SK-N-SH (cell line): Measurements from ENCODE around the gene NFX1. TPM values are rescaled to one million over a fixed set of nuclear protein-coding genes. Genes with fewer than 3 reads are reported as not detected.
"Not testable (repeated sequence)": the region's sequence is repeated elsewhere in the genome, so short reads cannot be mapped to it uniquely, and the experiment has no call there.

ENCODE experiments used
- CTCF ChIA-PET: fragments of 300-600, 350-600 bp; formaldehyde crosslinking; extraction: SDS; loops from one replicate; lab custom pipeline; 2021; lab: Yijun Ruan, JAX
- POLR2A ChIA-PET: fragments of 350-600 bp; sonication (Branson Sonifier 250); formaldehyde crosslinking; extraction: SDS; loops from one replicate; lab custom pipeline; 2020; ENCODE audit warnings: antibody characterized with exemption, inconsistent platforms; lab: Yijun Ruan, JAX
- DNase-seq: peaks from one replicate; pipeline ENCODE4 v3.0.0; 2012
- H2AFZ ChIP-seq: fragments of 200-600 bp; sonication (generic); 2 replicates; pipeline ENCODE4 v1.8.1; 2016; ENCODE audit warnings: antibody characterized with exemption, mild to moderate bottlenecking, low read depth
- H3F3A ChIP-seq: fragments of 200-600 bp; sonication (generic); replicated peaks from 2 replicates; pipeline ENCODE3; 2016; ENCODE audit warnings: antibody characterized with exemption, mild to moderate bottlenecking; ENCODE audit not compliant: insufficient read depth
- H3K27ac ChIP-seq, 2 experiments: fragments of 200-500 bp in 1 of 2; fragments of 200-600 bp in 1 of 2; sonication (Bioruptor generic) in 1 of 2; sonication (generic), shearing (Covaris generic) in 1 of 2; 2 replicates each; pipeline versions ENCODE4 v1.5.1 to v1.6.1; 2014 to 2016; ENCODE audit warnings: low read depth in 2 of 2, inconsistent platforms in 1 of 2, low read length in 1 of 2, mild to moderate bottlenecking in 1 of 2, mixed read lengths in 1 of 2
- H3K27me3 ChIP-seq: fragments of 200-600 bp; sonication (generic), shearing (Covaris generic); 2 replicates; pipeline ENCODE4 v1.6.1; 2016; ENCODE audit warnings: mixed run types; ENCODE audit not compliant: insufficient read depth
- H3K36me3 ChIP-seq, 2 experiments: fragments of 200-500 bp in 1 of 2; fragments of 200-600 bp in 1 of 2; sonication (Bioruptor generic) in 1 of 2; sonication (generic) in 1 of 2; replicated peaks in 1 of 2; 2 replicates each; pipeline versions ENCODE3 to v1.5.1; 2014 to 2016; ENCODE audit warnings: low read length in 1 of 2, mild to moderate bottlenecking in 1 of 2; ENCODE audit not compliant: insufficient read depth in 2 of 2, control insufficient read depth in 1 of 2
- H3K4me1 ChIP-seq, 2 experiments: fragments of 200-500 bp in 1 of 2; fragments of 200-600 bp in 1 of 2; sonication (Bioruptor generic) in 1 of 2; sonication (generic), shearing (Covaris generic) in 1 of 2; 2 replicates each; pipeline versions ENCODE4 v1.5.1 to v1.6.1; 2014 to 2016; ENCODE audit warnings: low read depth in 1 of 2, low read length in 1 of 2, mixed run types in 1 of 2; ENCODE audit not compliant: insufficient read depth in 2 of 2, control insufficient read depth in 1 of 2
- H3K4me2 ChIP-seq: fragments of 200-600 bp; sonication (generic), shearing (Covaris generic); 2 replicates; pipeline ENCODE4 v1.6.1; 2017; ENCODE audit warnings: mixed run types
- H3K4me3 ChIP-seq, 2 experiments: fragments of 200-500 bp in 1 of 2; fragments of 200-600 bp in 1 of 2; sonication (Bioruptor generic) in 1 of 2; sonication (generic), shearing (Covaris generic) in 1 of 2; 2 replicates each; pipeline versions ENCODE4 v1.5.1 to v1.8.1; 2014 to 2016; ENCODE audit warnings: low read depth in 2 of 2, inconsistent platforms in 1 of 2, low read length in 1 of 2, mild to moderate bottlenecking in 1 of 2, mixed read lengths in 1 of 2, moderate library complexity in 1 of 2
- H3K79me2 ChIP-seq: fragments of 200-600 bp; sonication (generic); 2 replicates; pipeline ENCODE4 v1.8.1; 2017; ENCODE audit warnings: mild to moderate bottlenecking; ENCODE audit not compliant: insufficient read depth
- H3K9ac ChIP-seq: fragments of 200-600 bp; sonication (generic); 2 replicates; pipeline ENCODE4 v1.6.1; 2017; ENCODE audit warnings: mixed run types
- H3K9me2 ChIP-seq: fragments of 200-600 bp; sonication (generic); 2 replicates; pipeline ENCODE4 v1.6.1; 2017; ENCODE audit warnings: mixed run types
- H3K9me3 ChIP-seq: fragments of 200-600 bp; sonication (generic); 2 replicates; pipeline ENCODE4 v1.6.1; 2017; ENCODE audit warnings: mixed run types, mild to moderate bottlenecking, moderate library complexity
- H4K20me1 ChIP-seq: fragments of 200-600 bp; sonication (generic); 2 replicates; pipeline ENCODE4 v1.6.1; 2017; ENCODE audit warnings: mild to moderate bottlenecking, mixed run types; ENCODE audit not compliant: insufficient read depth
- EP300 ChIP-seq, 2 experiments: IDR thresholded peaks; 2 replicates each; pipeline versions ENCODE4 v1.4.0 to v1.6.1; 2012; ENCODE audit warnings: borderline replicate concordance in 1 of 2, low read depth in 1 of 2, low read length in 1 of 2
- GABPA ChIP-seq: IDR thresholded peaks from 2 replicates; pipeline ENCODE4 v1.4.0; 2012; ENCODE audit warnings: low read depth, mild to moderate bottlenecking
- GATA2 ChIP-seq: sonication (generic); formaldehyde crosslinking; IDR thresholded peaks from 2 replicates; pipeline ENCODE4 v1.5.0; 2020; ENCODE audit warnings: mild to moderate bottlenecking, missing genetic modification reagents
- RCOR1 ChIP-seq: fragments of 150-350 bp; IDR thresholded peaks from 2 replicates; pipeline ENCODE4 v1.6.1; 2017; ENCODE audit warnings: antibody characterized with exemption, low read length
- WGBS: methylation state at CpG from one replicate; pipeline ENCODE4 v1.1.6; 2017; ENCODE audit warnings: low lambda C conversion rate; 5-methylcytosine and 5-hydroxymethylcytosine counted together
- polyA plus RNA-seq, 3 experiments: library from polyadenylated mRNA; depleted of rRNA; stranded (reverse); fragments of >200 nt; gene quantifications; 2 replicates each; pipeline ENCODE4 v1.2.3, GENCODE V29; 2012
- TF ChIP-seq, protein P1 (sequence below): fragments of 150-350 bp; IDR thresholded peaks from 2 replicates; pipeline ENCODE4 v1.6.1; 2016; ENCODE audit warnings: mild to moderate bottlenecking, low read depth, low read length
- TF ChIP-seq, protein P2 (sequence below): IDR thresholded peaks from 2 replicates; pipeline ENCODE4; 2012

The NFX1 gene
- polyA plus RNA-seq, 1 of the 3 experiments (the other 2 are of a cell fraction), result 19.6 TPM

DNA sequence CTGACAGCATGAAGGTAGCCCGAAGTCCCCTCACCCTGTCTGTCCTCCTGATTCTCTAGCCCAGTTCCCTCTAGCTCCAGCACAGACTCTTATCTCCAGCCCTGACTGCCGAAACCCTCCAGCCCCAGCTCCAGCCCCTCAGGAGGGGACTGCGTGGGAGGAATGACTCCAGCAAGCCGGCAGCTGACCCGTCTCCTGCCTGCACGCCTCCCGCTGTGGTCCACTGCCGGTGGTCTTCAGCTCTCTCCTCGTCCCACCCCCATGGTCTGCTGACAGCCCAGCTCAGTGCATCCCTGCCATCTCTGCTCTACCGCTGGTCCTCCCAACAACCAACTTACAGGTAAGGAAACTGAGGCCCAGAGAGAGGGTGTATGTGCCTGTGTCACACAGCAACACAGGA lies 111.5 kb downstream of the NFX1 start:
- H3K79me2 ChIP-seq, H3K36me3 ChIP-seq, H3K9me2 ChIP-seq, DNase-seq, H3K9ac ChIP-seq, POLR2A ChIA-PET, H4K20me1 ChIP-seq, H3K27me3 ChIP-seq, H3K4me1 ChIP-seq, H3K4me2 ChIP-seq, H3F3A ChIP-seq, H2AFZ ChIP-seq, H3K27ac ChIP-seq, H3K4me3 ChIP-seq, H3K9me3 ChIP-seq: not testable (repeated sequence)
- 70% methylated on average over 10 of the region's 10 CpGs for WGBS
- CTCF ChIA-PET, result interaction anchor here (3.6 to 6.9 kb wide), 2 partner anchors 63 to 71 kb away, joined by 22 to 81 read pairs; partner anchors contain the start of gene NOL6

DNA sequence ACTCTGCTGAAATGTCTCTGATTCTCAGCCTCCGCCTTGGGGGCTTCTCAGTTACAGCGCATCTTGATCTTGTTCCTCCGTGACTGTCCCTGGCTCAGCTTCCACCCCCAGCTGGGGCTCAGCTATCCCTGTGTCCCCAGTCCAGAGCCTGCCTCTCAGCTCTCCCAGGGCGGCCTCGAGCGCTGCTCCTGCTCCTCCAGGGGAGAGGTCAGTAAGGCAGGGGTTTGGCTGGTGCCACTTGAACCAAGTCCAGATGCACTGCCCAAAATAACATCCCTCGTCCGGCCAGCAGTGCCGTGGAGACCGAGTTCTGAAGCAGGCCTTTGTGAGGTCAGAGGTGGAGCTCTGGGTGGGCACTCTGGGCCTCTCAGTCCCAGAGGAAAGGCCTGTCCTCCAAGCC lies 112.1 kb downstream of the NFX1 start, which contains the start of gene AQP7:
Gene AQP7, minus strand, starts transcription at position 198 of the 400 bp plus-strand sequence. CDS start 1,306 bp downstream, outside the sequence.
- H3K9me3 ChIP-seq, H3F3A ChIP-seq, H3K4me2 ChIP-seq, H3K36me3 ChIP-seq, DNase-seq, H3K27me3 ChIP-seq, H3K27ac ChIP-seq, H3K79me2 ChIP-seq, H2AFZ ChIP-seq, H3K4me3 ChIP-seq, H3K9ac ChIP-seq, H3K4me1 ChIP-seq, H3K9me2 ChIP-seq, H4K20me1 ChIP-seq, POLR2A ChIA-PET: not testable (repeated sequence)
- CTCF ChIA-PET, result interaction anchor here (1.0 to 6.9 kb wide), 5 partner anchors 10 to 222 kb away, joined by 3 to 81 read pairs (median 15); partner anchors contain the start of gene NOL6
- WGBS, result 96% methylated on average over 3 of the region's 10 CpGs

DNA sequence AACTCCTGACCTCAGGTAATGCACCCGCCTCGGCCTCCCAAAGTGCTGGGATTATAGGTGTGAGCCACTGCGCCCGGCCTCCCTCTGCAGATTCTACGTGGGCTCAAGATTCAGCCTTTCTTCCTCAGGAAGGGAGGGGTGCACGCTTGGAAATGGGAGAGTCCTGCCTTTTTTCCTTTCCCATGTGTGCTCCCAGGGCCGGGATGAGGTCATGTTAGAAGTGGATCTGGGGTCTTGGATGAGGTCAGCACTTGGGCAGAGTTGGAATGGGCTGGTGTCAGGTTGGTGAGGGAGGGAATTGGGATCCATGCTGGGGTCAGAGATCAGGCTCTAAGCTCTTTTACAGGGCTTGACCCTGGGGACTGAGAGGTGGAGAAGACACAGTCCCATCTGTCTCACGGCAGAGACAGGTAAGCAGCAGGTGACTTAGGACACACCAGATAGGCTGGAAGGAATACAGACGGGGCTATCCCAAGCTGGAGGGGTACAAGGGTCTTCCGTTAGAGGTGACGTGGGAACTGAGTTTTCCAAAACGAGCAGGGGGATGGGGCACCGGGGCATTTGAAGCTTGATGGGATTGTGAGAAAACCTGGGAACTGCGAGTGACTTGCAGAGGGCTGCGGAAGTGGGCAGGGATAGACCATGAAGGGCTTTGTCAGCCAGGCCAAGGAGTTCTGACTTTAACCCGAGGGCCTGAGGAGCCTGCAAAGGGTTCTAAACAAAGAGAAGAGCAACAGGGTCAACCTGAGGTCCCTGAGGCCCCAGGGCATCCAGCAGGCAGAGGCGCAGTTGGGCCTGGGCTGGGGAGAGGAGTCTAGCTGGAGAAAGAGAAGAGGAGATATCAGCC lies 113.8 kb downstream of the NFX1 start:
- Histone ChIP-seq H2AFZ (no peak overlapping the region), H4K20me1 (no peaks in the 10 kb centered on the region), H3K9ac (no peak overlapping the region), H3K4me3 (no peak overlapping the region), H3K27me3 (no peaks in the 10 kb centered on the region), H3K27ac (no peak overlapping the region), H3K9me2 (no peaks in the 10 kb centered on the region), H3K79me2 (no peaks in the 10 kb centered on the region), H3K4me2 (no peak overlapping the region), H3F3A (no peaks in the 10 kb centered on the region), H3K36me3 (no peaks in the 10 kb centered on the region), H3K4me1 (no peaks in the 10 kb centered on the region), H3K9me3 (no peaks in the 10 kb centered on the region)
- POLR2A ChIA-PET, result interaction anchor here (0.6 to 1.0 kb wide), 2 partner anchors 49 to 62 kb away, joined by 3 read pairs; no protein-coding TSS in a partner anchor
- TF ChIP-seq, protein P1, sequence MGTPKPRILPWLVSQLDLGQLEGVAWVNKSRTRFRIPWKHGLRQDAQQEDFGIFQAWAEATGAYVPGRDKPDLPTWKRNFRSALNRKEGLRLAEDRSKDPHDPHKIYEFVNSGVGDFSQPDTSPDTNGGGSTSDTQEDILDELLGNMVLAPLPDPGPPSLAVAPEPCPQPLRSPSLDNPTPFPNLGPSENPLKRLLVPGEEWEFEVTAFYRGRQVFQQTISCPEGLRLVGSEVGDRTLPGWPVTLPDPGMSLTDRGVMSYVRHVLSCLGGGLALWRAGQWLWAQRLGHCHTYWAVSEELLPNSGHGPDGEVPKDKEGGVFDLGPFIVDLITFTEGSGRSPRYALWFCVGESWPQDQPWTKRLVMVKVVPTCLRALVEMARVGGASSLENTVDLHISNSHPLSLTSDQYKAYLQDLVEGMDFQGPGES, result no peak
- no peak for TF ChIP-seq GATA2
- TF ChIP-seq, protein P2, sequence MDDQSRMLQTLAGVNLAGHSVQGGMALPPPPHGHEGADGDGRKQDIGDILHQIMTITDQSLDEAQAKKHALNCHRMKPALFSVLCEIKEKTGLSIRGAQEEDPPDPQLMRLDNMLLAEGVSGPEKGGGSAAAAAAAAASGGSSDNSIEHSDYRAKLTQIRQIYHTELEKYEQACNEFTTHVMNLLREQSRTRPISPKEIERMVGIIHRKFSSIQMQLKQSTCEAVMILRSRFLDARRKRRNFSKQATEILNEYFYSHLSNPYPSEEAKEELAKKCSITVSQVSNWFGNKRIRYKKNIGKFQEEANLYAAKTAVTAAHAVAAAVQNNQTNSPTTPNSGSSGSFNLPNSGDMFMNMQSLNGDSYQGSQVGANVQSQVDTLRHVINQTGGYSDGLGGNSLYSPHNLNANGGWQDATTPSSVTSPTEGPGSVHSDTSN, result no peak
- TF ChIP-seq GABPA, result no peak
- no peak for TF ChIP-seq EP300 (IDR thresholded peaks at IDR 0.05; ENCODE audit: borderline replicate concordance in 1 of 2, low read depth in 1 of 2, low read length in 1 of 2)
- no peak for TF ChIP-seq RCOR1
- no peak for DNase-seq
- CTCF ChIA-PET, result interaction anchor here (0.6 to 6.9 kb wide), 22 partner anchors 7 to 1379 kb away, joined by 3 to 81 read pairs (median 4); partner anchors contain the start of genes ANKRD18B, AQP3 and NOL6
- WGBS, result 76% methylated on average over 15 of the region's 17 CpGs
